ENCODE measurements around the gene LALBA.
"Not testable (repeated sequence)": the region's sequence is repeated elsewhere in the genome, so short reads cannot be mapped to it uniquely, and the experiment has no call there.

LALBA gene

GRCh38 chr12:48569946-48570345 lies at the start of gene LALBA:
Gene LALBA, minus strand, starts transcription at chr12:48570046. Its CDS starts 26 bp downstream, at chr12:48570020.
- DNase-seq = no peak

GRCh38 chr12:48618541-48618940 lies 48.7 kb upstream of the LALBA start:
- peak; percentile 52 for DNase-seq

- DNase-seq = no peak
Observed at GRCh38 chr12:48615681-48616080, 45.8 kb upstream of the LALBA start.

DNA sequence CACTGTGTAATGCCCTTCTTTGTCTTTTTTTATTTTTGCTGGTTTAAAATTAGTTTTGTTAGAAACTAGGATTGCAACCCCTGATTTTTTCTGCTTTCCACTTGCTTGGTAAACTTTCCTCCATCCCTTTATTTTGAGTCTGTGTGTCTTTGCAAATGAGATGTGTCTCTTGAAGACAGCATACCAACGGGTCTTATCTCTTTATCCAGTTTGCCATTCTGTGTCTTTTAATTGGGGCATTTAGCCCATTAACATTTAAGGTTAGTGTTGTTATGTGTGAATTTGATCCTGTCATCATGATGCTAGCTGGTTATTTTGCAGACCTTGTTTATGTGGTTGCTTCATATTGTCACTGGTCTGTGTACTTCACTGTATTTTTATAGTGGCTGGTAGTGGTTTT lies 43.5 kb upstream of the LALBA start:
- no peak for DNase-seq

GRCh38 chr12:48602192-48602989 lies 32.5 kb upstream of the LALBA start:
- DNase-seq = peak; percentile 28

DNA sequence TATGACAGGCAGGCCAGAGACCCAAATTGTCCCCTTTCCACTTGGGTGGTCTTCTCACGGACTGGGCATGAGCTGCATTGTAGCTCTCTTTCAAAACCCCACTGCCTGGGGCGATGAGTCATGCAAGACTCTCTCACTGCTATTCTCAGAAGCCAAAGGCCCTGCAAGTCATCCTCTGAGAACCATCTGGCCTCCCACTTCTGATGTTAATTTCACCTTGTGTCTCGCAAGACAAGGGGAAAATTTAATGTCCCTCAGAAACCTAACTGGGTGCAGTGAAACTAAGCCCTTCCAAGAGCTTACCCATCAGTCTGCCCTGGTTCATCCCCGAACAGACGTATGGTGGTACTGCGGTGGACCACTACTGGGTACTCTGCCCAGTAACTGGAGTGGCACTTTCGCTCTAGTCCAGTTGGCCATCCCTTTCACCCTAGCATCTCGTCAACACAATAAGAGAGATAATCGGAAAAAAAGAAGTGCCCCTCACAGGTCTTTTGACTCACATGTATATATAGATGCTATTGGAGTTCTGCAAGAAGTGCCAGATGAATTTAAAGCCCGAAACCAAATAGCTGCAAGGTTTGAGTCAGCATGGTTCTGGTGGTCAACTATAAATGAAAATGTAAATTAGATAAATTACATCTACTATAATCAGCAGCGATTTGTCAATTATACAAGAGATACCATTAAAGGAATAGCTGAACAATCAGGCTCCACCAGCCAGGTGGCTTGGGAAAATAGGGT lies 31.3 kb upstream of the LALBA start:
- DNase-seq = no peak

DNA sequence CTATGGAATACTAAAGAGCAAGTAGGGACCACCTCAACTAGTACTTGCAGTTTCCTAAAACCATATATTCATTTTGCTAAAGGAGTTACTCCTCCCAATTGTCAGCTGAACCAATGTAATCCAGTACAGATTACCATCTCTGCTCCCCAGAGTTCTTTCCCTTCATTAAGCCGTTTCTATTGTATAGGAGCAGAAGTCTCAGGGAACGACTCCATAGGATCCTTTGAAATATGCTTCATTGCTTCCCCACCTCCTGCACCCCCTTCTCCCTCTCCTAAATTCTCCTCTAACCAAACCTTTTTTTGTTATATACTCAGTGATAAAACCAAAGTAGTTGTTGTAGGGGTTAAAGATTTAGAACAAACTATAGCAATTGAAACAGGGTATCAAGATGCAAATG lies 30.7 kb upstream of the LALBA start:
- no peak for DNase-seq

- DNase-seq = no peak
Observed at GRCh38 chr12:48592591-48593086, 22.8 kb upstream of the LALBA start.

DNA sequence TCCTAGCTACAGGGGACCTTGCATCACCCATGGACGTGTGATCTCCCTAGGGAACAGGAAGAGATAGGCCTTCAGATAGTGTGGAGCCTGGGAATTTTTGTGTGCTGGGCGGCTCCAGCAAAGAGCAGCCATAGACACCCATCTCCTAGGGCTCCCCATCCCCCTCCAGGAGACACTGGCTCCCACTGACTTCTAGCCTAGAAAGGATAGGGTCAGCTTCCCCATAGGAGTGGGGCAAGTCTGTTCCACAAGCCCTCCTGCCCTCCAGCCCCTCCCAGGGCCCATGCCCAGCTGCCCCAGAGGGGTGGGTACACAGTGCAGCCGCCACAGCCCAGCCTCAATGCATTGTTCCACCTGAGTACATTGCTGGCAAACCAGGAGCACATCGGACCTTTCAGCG lies 16.5 kb upstream of the LALBA start:
- no peak for DNase-seq

GRCh38 chr12:48583728-48584127 lies 13.9 kb upstream of the LALBA start:
- DNase-seq = no peak

DNA sequence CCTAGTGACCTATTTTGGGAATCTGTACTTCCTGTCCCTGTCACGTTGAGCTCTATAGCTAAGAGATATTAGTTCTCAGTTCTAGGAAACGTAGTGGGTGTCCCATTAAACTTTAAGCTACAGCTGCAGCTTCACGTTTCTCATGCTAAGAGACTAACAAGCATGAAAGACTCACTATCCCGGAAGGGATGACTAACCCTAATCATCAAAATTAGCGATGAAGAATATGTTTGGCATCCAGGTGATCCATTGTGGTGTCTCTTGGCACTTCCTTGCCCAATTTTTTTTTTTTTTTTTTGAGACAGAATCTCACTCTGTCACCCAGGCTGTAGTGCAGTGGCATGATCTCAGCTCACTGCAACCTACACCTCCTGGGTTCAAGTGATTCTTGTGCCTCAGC lies 11.0 kb upstream of the LALBA start:
- DNase-seq = no peak

GRCh38 chr12:48572326-48572725 lies 2.5 kb upstream of the LALBA start:
- DNase-seq = no peak

DNA sequence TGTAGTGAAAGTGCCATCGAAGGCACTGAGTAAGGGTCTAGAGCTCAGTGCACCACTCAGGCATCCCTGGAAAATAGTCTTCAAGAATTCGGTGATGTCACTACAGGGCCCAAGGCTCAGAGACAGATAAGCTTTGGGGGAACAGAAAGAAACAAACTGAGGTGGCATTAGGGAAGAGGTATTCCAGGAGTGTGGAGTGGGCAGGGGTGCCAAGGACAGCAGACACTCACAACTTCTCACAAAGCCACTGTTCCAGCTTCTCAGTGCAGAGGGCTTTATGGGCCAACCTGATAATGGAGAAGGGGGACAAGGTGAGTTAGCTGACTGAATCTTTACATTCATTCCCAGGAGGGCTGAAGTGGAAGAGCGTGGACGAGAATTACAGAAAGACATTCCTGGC lies 2.1 kb downstream of the LALBA start:
- DNase-seq = no peak

GRCh38 chr12:48557919-48558318 lies 11.9 kb downstream of the LALBA start:
- DNase-seq = no peak

GRCh38 chr12:48556631-48557030 lies 13.2 kb downstream of the LALBA start:
- DNase-seq = no peak

GRCh38 chr12:48553666-48554343 lies 16.0 kb downstream of the LALBA start:
- DNase-seq = not testable (repeated sequence)

DNA sequence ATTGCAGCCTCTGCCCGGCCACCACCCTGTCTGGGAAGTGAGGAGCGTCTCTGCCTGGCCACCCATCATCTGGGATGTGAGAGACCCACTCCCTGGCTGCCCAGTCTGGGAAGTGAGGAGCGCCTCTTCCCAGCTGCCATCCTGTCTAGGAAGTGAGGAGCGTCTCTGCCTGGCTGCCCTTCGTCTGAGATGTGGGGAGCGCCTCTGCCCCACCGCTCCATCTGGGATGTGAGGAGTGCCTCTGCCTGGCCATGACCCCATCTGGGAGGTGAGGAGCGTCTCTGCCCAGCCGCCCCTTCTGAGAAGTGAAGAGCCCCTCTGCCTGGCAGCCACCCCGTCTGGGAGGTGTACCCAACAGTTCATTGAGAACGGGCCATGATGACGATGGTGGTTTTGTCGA lies 18.2 kb downstream of the LALBA start:
- DNase-seq = not testable (repeated sequence)

DNA sequence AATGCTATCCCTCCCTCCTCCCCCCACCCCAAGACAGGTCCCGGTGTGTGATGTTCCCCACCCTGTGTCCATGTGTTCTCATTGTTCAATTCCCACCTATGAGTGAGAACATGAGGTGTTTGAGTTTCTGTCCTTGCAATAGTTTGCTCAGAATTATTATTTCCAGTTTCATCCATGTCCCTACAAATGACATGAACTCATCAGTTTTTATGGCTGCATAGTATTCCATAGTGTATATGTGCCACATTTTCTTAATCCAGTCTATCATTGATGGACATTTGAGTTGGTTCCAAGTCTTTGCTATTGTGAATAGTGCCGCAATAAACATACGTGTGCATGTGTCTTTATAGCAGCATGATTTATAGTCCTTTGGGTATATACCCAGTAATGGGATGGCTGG lies 22.8 kb downstream of the LALBA start:
- not testable (repeated sequence) for DNase-seq

GRCh38 chr12:48545833-48546469 lies 23.9 kb downstream of the LALBA start:
- no peak for DNase-seq

DNA sequence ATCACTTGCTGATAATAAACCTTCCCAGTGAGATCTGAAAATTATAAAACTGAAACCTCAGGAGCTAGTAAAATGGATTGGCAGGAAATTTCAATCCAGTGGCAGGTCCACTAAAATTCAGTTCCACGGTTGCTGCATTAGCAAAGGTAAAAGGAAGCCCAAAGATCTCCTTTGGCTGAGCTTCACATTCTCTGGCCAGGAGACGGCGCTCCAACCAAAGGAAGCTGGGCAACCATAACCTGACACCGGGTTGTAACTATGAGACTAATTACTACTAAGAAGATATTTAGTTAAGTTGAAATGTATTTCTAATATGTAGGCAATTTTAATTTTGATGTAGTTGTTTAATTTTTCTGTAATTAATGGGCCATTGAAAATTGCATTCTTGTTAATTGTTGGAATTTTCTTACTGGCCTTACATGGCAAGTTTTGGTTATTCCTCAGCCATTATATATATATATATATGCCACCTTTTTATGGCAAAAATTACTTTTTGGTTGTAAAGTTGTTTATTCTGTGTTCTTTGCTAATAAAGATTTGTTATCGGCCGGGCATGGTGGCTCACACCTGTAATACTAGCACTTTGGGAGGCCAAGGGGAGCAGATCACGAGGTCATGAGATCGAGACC lies 27.4 kb downstream of the LALBA start:
- no peak for DNase-seq

DNA sequence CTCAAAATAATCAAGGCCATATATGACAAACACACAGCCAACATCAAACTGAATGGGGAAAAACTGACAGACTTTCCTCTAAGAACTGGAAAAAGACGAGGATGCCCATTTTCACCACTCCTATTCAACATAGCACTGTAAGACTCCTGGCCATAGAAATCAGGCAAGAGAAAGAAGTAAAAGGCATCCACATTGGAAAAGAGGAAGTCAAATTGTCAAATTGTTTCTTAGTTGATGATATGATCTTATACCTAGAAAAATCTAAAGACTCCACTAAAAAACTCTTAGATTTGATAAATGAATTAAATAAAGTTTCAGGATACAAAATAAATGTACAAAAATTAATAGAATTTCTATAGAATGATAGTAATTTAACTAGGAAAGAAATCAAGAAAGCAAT lies 33.2 kb downstream of the LALBA start:
- no peak for DNase-seq

GRCh38 chr12:48532601-48533000 lies 37.2 kb downstream of the LALBA start:
- no peak for DNase-seq
